MCF 10A (cell line): Measurements from ENCODE around the gene PVALEF. TPM values are rescaled to one million over a fixed set of nuclear protein-coding genes. Genes with fewer than 3 reads are reported as not detected.

Experiments
- BruUV-seq: library from RNA; stranded (reverse); fragments of 400-500 nt; replicated peaks from 2 replicates; lab custom pipeline; 2021; lab: Mats Ljungman, UMichigan
- CTCF ChIA-PET: fragments of 300-600 bp; sonication (Branson Sonifier 250); formaldehyde crosslinking; extraction: SDS; loops from one replicate; lab custom pipeline; 2021; ENCODE audit warnings: antibody characterized with exemption, inconsistent platforms; lab: Yijun Ruan, JAX
- POLR2A ChIA-PET: fragments of 300-600, 350-650 bp; sonication (Branson Sonifier 250); formaldehyde crosslinking; extraction: SDS; loops from one replicate; lab custom pipeline; 2020; ENCODE audit warnings: antibody characterized with exemption, inconsistent platforms; lab: Yijun Ruan, JAX
- DNase-seq: peaks from one replicate; pipeline ENCODE4 v3.0.0-alpha.2; 2018; ENCODE audit not compliant: unreplicated experiment
- H3K27ac Mint-ChIP-seq: one replicate; pipeline ENCODE4 v1.8.0; 2022; ENCODE audit warnings: mild to moderate bottlenecking, low read depth, mixed read lengths; ENCODE audit not compliant: unreplicated experiment
- H3K27me3 Mint-ChIP-seq: one replicate; pipeline ENCODE4 v1.8.0; 2022; ENCODE audit warnings: mixed read lengths; ENCODE audit not compliant: insufficient read depth, unreplicated experiment
- H3K36me3 Mint-ChIP-seq: one replicate; pipeline ENCODE4 v1.8.0; 2022; ENCODE audit warnings: mild to moderate bottlenecking, moderate library complexity, mixed read lengths; ENCODE audit not compliant: insufficient read depth, unreplicated experiment
- H3K4me1 Mint-ChIP-seq: one replicate; pipeline ENCODE4 v1.8.0; 2022; ENCODE audit warnings: mixed read lengths; ENCODE audit not compliant: insufficient read depth, unreplicated experiment
- H3K4me3 Mint-ChIP-seq: one replicate; pipeline ENCODE4 v1.8.0; 2022; ENCODE audit warnings: mild to moderate bottlenecking, moderate library complexity, mixed read lengths; ENCODE audit not compliant: unreplicated experiment
- H3K9me3 Mint-ChIP-seq: one replicate; pipeline ENCODE4 v1.8.0; 2022; ENCODE audit warnings: mixed read lengths; ENCODE audit not compliant: unreplicated experiment
- CTCF ChIP-seq: fragments of 200-600 bp; IDR thresholded peaks from one replicate; pipeline ENCODE4 v1.8.0; 2022; ENCODE audit warnings: antibody characterized with exemption, mild to moderate bottlenecking; ENCODE audit not compliant: unreplicated experiment
- intact Hi-C: fragments of 100-400 bp; cut with micrococcal nuclease; formaldehyde crosslinking; loops from 2 replicates; pipeline ENCODE4 v1.14.1; 2022
- total RNA-seq: library from RNA; stranded (reverse); gene quantifications from 2 replicates; pipeline ENCODE4 v1.2.3, GENCODE V29; 2022

Gene PVALEF
- total RNA-seq, 1 experiment from 2014 or later, result not detected

GRCh38 chr17:81128774-81129173 is 36.5 kb upstream of the PVALEF start:
- H3K27me3 Mint-ChIP-seq, result no peaks in the 10 kb centered on the region
- no peak for TF ChIP-seq CTCF
- intact Hi-C loops, result no loop called here
- no peaks in the 10 kb centered on the region for H3K9me3 Mint-ChIP-seq
- POLR2A ChIA-PET, result no interaction called here
- H3K4me3 Mint-ChIP-seq, result no peak overlapping the region
- no TSS peak for BruUV-seq
- no peaks in the 10 kb centered on the region for H3K4me1 Mint-ChIP-seq
- no peak overlapping the region for H3K27ac Mint-ChIP-seq
- no peak for DNase-seq
- no peaks in the 10 kb centered on the region for H3K36me3 Mint-ChIP-seq
- CTCF ChIA-PET, result no interaction called here

- intact Hi-C loops, result no loop called here
- no TSS peak for BruUV-seq
- POLR2A ChIA-PET, result interaction anchor here (0.6 kb wide), 1 partner anchor 110 kb away, joined by 3 read pairs; no protein-coding TSS in a partner anchor
- Mint-ChIP-seq H3K27me3 (no peaks in the 10 kb centered on the region), H3K9me3 (no peaks in the 10 kb centered on the region), H3K4me1 (no peaks in the 10 kb centered on the region), H3K36me3 (no peaks in the 10 kb centered on the region), H3K4me3 (no peak overlapping the region), H3K27ac (no peak overlapping the region)
- DNase-seq, result no peak
- peak; percentile 14 for TF ChIP-seq CTCF
- CTCF ChIA-PET, result interaction anchor here (0.6 to 0.7 kb wide), 2 partner anchors 14 to 1102 kb away, joined by 3 to 4 read pairs; no protein-coding TSS in a partner anchor
Measured at GRCh38 chr17:81129289-81129688, 36.0 kb upstream of the PVALEF start.

GRCh38 chr17:81129711-81130367 is 35.5 kb upstream of the PVALEF start:
- BruUV-seq, result no TSS peak
- DNase-seq, result no peak
- TF ChIP-seq CTCF, result no peak
- H3K9me3 Mint-ChIP-seq, result no peaks in the 10 kb centered on the region
- no peaks in the 10 kb centered on the region for H3K27me3 Mint-ChIP-seq
- CTCF ChIA-PET, result interaction anchor here (0.6 to 0.7 kb wide), 2 partner anchors 13 to 1102 kb away, joined by 3 to 4 read pairs; no protein-coding TSS in a partner anchor
- H3K36me3 Mint-ChIP-seq, result no peaks in the 10 kb centered on the region
- H3K4me3 Mint-ChIP-seq, result no peak overlapping the region
- intact Hi-C loops, result no loop called here
- H3K4me1 Mint-ChIP-seq, result no peaks in the 10 kb centered on the region
- POLR2A ChIA-PET, result interaction anchor here (0.6 kb wide), 1 partner anchor 110 kb away, joined by 3 read pairs; no protein-coding TSS in a partner anchor
- no peak overlapping the region for H3K27ac Mint-ChIP-seq

GRCh38 chr17:81130385-81131361 is 34.6 kb upstream of the PVALEF start:
- no peak for TF ChIP-seq CTCF
- ChIA-PET CTCF (no interaction called here), POLR2A (no interaction called here)
- Mint-ChIP-seq H3K27me3 (no peaks in the 10 kb centered on the region), H3K27ac (no peak overlapping the region), H3K4me1 (peaks cover 5% of the 10 kb centered on the region), H3K36me3 (no peaks in the 10 kb centered on the region), H3K9me3 (no peaks in the 10 kb centered on the region), H3K4me3 (no peak overlapping the region)
- intact Hi-C loops, result no loop called here
- no peak for DNase-seq
- BruUV-seq, result no TSS peak
